Renal pelvis (tissue), 4 donors: ENCODE data around the gene RFFL. TPM values are rescaled to one million over a fixed set of nuclear protein-coding genes. Genes with fewer than 3 reads are reported as not detected.
"Not testable (repeated sequence)": the region's sequence is repeated elsewhere in the genome, so short reads cannot be mapped to it uniquely, and the experiment has no call there.

Source experiments
- DNase-seq: peaks from one replicate; pipeline ENCODE4 v3.0.0-alpha.2; 2013
- polyA plus RNA-seq, 3 donors: library from polyadenylated mRNA; unstranded; fragments of 120-200 nt; gene quantifications; one replicate each; pipeline ENCODE4 v1.2.1, GENCODE V29; 2013; ENCODE audit not compliant: insufficient read length in 3 of 3

Gene RFFL
- polyA plus RNA-seq, 3 donors = 21.7 to 25.7 (median 24.7) TPM

DNA sequence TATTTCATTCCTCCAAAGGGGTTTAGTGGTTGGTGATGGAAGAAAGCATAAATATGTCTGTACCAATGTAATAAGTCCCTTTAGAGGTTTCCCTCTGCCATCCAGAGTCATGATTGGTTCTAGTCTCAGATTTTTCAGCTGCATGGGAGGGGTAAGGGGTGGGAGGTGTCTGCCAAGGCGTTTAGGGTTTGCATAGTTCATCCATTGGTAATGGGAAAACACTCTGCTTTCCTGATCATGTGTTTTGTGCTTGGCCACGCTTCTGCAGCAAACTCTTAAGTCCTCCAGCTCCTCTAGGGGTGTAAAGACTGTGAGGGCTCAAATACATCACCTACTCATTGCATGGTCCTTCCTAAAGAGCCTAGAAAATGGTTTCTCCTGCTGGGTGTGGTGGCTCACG, 53.4 kb downstream of the RFFL start:
- no peak for DNase-seq

GRCh38 chr17:35006961-35007360, 56.5 kb downstream of the RFFL start:
- no peak for DNase-seq

GRCh38 chr17:35006345-35006744, 57.2 kb downstream of the RFFL start:
- DNase-seq = no peak

- DNase-seq = no peak
These were observed 59.7 kb downstream of the RFFL start for GRCh38 chr17:35003778-35004177.

DNA sequence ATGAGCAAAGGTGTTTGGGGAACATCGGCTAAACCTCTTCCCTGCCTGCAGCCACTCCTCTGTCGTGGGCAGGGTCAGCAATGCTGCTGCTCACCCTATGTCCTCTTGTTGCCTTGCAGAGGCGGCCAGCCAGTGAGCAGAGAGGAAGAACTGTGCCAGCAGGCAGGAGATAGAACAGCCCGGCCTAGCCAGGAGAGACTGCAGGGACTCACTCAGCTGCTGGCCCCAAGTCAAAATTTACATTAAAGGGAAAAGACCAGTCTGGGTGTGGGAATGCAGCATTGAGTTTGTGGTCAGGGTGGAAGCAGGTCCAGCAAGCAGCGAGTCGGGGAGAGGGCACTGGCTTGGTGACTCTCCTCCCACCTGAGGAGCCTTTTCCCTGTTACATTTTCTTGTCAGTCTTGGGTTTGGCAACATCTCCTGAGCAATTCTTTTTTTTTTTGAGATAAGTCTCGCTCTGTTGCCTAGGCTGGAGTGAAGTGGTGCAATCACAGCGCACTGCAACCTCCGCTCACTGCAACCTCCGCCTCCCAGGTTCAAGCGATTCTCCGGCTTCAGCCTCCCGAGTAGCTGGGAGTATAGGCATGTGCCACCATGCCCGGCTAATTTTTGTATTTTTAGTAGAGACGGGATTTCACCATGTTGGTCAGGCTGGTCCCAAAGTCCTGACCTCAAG, 60.5 kb downstream of the RFFL start:
- no peak for DNase-seq

GRCh38 chr17:35001549-35001948, 62.0 kb downstream of the RFFL start:
- DNase-seq = no peak

DNA sequence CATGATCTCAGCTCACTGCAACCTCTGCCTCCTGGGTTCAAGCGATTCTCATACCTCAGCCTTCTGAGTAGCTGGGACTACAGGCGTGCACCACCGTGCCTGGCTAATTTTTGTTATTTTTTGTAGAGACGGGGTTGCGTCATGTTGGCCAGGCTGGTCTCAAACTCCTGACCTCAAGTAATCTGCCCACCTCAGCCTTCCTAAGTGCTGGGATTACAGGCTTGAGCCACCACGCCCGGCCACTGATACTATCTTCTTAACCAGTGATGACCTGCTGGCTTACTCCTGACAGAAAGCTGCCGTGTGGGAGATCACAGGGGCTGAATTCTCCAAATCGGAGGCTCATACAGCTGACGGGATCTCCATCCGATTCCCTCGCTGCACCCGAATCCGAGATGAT, 62.5 kb downstream of the RFFL start:
- DNase-seq = not testable (repeated sequence)

DNA sequence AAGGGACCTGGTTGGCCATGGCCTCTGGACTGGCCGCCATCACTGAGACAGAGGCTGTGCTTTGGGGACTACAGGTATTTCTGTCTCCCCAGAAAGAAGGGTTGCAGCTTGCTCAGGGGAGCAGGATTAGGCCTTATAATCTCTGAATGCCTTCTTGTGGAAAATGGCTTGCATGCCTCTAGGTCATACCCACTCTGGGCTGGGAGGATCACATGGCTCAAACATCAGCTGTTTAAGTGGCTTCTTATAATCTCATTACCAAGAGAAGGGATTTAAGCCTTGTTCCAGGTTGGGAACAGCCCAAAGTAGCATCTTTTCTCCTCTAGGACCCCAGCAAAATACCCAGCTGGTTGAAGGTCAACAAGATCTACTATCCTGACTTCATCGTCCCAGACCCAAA, 64.1 kb downstream of the RFFL start:
- no peak for DNase-seq

- DNase-seq = no peak
These were observed 65.3 kb downstream of the RFFL start for GRCh38 chr17:34998205-34998604.

- peak; percentile 86 for DNase-seq
These were observed 66.1 kb downstream of the RFFL start for GRCh38 chr17:34997355-34997862.

DNA sequence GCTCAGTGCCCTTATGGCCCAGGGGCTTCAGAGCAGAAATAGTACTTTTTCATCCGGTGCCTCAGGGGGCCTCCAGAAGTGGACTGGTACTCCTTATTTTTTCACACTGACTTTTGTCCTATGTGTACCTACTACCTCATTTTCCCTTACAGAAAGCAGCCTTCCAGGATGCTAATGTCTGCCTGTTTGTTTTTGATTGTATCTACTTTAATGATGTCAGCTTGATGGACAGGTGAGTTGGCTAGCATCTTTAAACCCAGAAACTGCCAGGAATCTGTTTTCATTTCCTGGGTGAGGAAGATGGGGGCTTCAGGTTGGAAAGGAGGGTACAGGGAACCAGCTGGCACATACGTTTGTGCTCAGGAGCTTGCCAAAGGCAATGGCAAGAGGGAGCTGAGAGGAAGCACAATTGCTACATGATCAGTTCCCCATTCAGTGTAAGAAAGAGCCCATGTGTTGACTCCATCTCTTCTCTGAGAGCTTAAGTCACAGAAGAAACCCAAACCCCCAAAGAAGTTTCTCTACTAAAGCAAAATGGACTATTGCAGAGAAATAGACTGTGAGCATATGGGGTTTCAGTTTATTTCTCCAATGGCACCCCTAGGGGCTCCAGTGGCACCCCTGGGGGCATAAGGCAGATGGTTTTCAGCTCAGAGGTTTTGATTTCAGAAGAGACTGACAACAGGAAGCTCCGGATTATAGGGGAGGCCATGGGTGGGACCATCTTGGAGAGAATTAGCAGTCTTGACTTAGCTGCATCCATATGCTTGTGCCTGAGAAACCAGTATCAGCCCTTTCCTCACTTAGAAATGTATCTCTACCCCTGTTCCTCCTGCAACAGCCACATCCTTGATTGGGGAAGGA, 66.9 kb downstream of the RFFL start:
- DNase-seq = no peak

- DNase-seq = no peak
These were observed 70.5 kb downstream of the RFFL start for GRCh38 chr17:34993031-34993430.

DNA sequence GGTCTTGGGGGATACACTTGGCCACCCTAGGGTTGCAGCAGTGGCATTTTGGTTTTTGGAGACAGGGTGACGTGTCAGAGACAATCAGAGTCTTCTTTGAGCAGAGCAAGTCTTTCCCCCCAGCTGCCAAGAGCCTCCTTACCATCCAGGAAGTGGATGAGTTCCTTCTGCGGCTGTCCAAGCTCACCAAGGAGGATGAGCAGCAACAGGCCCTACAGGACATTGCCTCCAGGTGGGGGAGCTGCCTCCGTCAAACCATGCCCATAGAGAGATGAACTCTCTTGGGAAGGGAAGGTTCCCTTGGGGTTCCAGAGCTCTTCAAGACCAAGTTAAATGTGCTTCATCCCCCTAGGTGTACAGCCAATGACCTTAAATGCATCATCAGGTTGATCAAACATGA, 71.9 kb downstream of the RFFL start:
- no peak for DNase-seq

GRCh38 chr17:34990921-34991365, 72.6 kb downstream of the RFFL start:
- DNase-seq = no peak

DNA sequence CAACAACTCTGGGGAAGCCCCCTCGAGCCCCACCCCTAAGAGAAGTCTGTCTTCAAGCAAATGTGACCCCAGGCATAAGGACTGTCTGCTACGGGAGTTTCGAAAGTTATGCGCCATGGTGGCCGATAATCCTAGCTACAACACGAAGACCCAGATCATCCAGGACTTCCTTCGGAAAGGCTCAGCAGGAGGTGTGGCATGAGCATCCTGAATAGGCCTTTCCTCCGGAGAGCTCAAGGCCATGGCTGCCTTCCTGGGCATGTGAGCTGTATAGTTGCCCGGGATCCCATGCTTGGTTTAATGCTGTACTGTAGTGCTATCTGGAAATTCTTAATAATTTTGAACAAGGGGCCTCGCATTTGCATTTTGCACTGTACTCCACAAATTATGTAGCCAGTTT, 74.0 kb downstream of the RFFL start:
- no peak for DNase-seq

DNA sequence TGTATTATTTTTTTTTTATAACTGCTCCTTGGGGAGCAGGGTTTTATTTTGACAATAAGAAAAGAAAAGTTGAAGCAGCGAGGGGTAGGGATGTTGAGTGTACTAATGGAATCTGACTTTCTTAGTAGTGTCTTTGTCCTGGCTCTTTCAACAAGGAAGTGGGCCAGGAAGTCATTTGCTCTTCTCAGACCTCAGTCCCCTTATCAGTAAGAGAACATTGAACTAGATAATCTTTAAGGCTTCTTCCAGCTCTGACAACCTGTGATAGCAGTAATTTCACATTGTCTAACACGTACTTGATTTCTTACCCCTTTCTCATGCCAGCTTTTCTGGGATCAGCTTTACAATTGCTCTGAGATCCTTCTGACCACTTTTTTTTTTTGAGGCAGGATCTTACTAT, 74.9 kb downstream of the RFFL start:
- DNase-seq = no peak

DNA sequence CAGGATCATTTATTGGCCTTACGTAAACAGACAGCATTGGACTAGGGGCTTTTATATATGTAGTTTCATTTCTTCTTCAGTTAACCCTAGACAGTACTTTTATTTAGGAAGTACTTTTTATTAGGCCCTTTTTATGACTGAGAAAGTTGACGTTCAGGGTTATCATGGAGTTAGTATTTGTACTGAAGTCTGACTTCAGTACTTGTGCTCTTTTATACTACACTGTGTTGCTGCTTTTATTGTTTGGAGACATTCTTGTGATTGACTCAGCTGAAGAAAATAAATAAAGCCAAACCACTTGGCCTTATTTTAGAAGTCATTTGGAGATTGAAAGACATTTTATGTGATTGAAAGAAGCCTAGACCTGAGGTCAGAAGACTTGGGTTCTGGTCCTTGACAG, 76.3 kb downstream of the RFFL start:
- no peak for DNase-seq

DNA sequence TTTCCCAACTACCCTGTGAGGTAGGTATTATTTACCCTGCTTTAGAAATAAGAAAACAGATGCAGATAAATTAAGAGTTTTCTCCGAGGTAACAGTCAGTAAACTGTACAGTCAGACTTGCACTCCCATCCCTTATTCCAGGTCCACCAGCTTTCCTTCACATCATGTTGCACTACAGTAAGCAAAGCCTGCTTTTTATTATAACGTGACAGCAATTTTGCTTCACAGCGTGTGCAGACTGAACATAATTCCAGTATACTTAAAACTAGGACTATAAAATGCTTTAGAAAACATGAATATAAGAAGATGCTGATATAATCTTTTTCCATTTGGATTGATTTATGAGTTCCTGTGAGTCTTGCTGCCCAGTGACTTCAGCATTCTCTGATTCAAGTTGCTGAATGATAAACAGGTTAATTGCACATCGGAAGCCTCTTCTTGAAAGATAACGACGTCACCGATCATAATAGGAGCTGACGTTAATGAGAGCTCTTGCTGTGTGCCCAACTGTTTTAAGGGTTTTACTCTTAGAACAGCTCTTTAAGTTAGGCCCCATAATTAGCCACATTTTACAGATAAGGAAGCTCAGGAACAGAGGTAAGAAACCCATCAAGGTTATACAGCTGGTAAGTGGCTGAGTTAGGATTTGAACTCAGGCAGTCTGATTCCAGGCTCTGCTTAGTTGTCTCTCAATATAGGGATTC, 81.8 kb downstream of the RFFL start:
- DNase-seq = peak; percentile 17

DNA sequence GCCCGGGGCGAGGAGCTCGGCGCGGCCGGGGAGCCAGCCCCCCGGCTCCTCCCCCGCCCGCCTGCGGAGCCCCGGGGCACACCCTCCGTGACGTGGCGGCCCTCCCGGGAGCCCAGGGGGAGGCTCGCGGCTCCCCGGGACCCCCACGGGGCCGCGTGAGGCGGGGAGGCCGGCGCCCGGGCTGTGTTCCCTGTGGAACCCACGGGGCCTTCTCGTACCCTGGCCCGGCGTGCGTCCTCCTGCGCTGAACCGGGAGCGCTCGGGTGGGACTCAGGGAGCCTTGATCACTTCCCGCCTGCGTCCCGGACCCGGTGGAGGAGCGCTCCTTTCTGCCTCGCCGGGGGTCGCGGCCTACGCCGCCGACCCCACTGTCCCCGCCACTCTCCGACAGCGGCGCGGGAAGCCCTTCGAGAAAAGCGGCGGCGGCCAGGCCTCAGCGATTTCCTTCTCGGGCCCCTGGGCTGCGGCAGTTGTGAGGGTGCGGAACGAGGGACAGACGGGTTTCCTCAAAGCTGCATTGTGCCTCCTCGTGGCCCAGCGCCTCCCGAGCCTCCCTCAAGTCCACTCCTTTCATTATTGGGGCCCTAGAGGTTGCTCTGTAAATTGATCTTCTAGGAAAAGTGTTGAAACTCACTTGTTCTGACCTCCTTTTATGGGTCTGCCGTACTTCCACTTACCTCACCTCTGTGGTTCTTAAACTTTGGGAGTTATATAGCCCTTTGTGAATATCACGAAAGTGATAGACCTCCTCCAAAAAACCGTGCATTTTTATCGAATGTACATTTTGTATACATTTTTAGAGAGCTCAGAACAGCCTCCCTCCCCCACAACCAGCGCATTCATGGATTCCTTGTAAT, 82.6 kb downstream of the RFFL start:
- peak; percentile 82 for DNase-seq

DNA sequence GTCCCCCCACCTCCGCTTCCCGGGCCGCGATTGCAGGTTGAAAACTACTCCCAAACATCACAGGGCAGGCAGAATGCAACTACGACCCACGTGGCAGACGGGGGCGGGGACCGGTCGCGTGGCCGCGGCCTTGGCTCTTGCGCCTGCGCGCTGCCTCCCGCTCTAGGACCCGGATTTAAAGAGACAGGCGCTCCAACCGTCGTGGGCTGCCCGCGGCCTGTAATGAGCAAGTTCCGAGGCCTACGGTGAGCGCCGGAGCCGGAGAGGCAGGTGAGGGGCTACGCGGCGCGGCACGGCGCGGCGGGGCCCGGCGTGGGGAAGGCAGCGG, 83.2 kb downstream of the RFFL start, which contains the start of gene LIG3:
LIG3 (plus strand) TSS at position 160 of the 328 bp plus-strand sequence. CDS start 2,494 bp downstream, outside the sequence.
- peak; percentile 94 for DNase-seq

DNA sequence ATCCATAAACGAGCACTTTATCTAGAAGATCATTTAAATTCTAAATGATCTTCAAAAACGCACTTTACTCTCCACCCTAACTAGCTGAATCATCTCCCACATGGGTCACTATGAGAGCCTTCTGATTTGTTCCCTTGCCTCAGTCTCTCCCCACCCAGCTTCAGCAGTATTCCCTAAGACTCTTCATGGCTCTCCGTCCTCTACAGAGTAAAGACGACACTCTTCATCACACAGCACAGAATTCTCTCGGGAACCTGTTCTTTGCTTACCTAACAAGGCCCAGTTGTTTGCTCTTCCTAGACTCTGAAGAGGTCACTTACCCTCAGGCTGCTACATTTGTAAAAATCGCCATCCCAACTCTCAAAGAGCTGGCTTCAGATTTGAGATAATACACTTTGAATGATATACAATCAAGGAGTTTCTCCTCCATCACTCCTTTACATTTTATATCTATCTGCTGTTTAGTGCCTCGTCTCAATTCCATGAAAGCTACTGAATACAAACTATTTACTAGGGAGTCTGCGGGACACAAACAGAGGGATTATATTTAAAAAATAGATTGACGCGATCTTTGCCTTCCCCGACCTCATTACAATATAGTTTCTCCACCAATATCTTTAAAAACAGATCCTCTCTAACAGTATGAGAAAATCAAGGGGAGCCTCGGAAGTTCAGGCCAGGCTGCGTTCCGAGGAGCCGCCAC, 83.7 kb downstream of the RFFL start:
- no peak for DNase-seq
